GM12878 (cell line): ENCODE data around the gene RALGAPA2. TPM values are rescaled to one million over a fixed set of nuclear protein-coding genes. Genes with fewer than 3 reads are reported as not detected.

Experiments
- ATAC-seq: fragments of 200-7000 bp; cut with Tn5 transposase; 3 replicates; pipeline ENCODE4 v1.9.1; 2020; ENCODE audit warnings: mild to moderate bottlenecking, moderate library complexity
- BruUV-seq: library from RNA; stranded (reverse); fragments of 400-500 nt; replicated peaks from 2 replicates; lab custom pipeline; 2021; lab: Mats Ljungman, UMichigan
- CTCF ChIA-PET: fragments of 300-600 bp; sonication (Branson Sonifier 250); formaldehyde crosslinking; extraction: SDS; loops from one replicate; lab custom pipeline; 2021; ENCODE audit warnings: inconsistent platforms; lab: Yijun Ruan, JAX
- POLR2A ChIA-PET: fragments of 350-600 bp; formaldehyde crosslinking; extraction: SDS; loops from one replicate; lab custom pipeline; 2021; ENCODE audit warnings: inconsistent platforms; lab: Charles Lee
- RAD21 ChIA-PET: fragments of 300-600 bp; sonication (Branson Sonifier 250); formaldehyde crosslinking; loops from one replicate; lab custom pipeline; 2023; ENCODE audit warnings: antibody characterized with exemption; ENCODE audit not compliant: unreplicated experiment; lab: Charles Lee
- SMC1A ChIA-PET: fragments of 300-600 bp; sonication (Branson Sonifier 250); formaldehyde crosslinking; loops from one replicate; lab custom pipeline; 2023; ENCODE audit not compliant: unreplicated experiment, uncharacterized antibody; lab: Charles Lee
- DNase-seq: peaks from one replicate; pipeline ENCODE4 v3.0.0-alpha.2; 2011; ENCODE audit warnings: low read depth, low spot score
- FAIRE-seq: peaks from 3 replicates; lab custom pipeline; 2011; peaks lifted over from hg19 to GRCh38; lab: Jason Lieb, UNC
- H2AFZ ChIP-seq: 2 replicates; pipeline ENCODE4 v1.6.0; 2011; ENCODE audit warnings: low read depth, low read length, control low read depth; ENCODE audit not compliant: control insufficient read depth
- H3K27ac ChIP-seq: 2 replicates; pipeline ENCODE4 v1.5.1; 2011; ENCODE audit warnings: control low read depth; ENCODE audit not compliant: control insufficient read depth, insufficient read depth
- H3K27me3 ChIP-seq, 2 experiments: replicated peaks in 1 of 2; 2 replicates each; pipeline versions ENCODE4 v1.6.0 to v1.6.1; 2011; ENCODE audit warnings: low read length in 1 of 2; ENCODE audit not compliant: control insufficient read depth in 2 of 2, insufficient read depth in 2 of 2
- H3K36me3 ChIP-seq, 2 experiments: 2 replicates each; pipeline ENCODE4 v1.5.1; 2011; ENCODE audit warnings: low read length in 1 of 2; ENCODE audit not compliant: control insufficient read depth in 2 of 2, insufficient read depth in 2 of 2
- H3K4me1 ChIP-seq: 2 replicates; pipeline ENCODE4 v1.6.1; 2011; ENCODE audit warnings: mild to moderate bottlenecking, low read length, moderate library complexity, mixed read lengths; ENCODE audit not compliant: control insufficient read depth, insufficient read depth
- H3K4me2 ChIP-seq: 2 replicates; pipeline ENCODE4 v1.6.0; 2011; ENCODE audit warnings: control low read depth; ENCODE audit not compliant: control insufficient read depth, insufficient read depth
- H3K4me3 ChIP-seq: fragments of 200-600 bp; sonication (generic); 2 replicates; pipeline ENCODE4 v1.5.1; 2016
- H3K79me2 ChIP-seq: 2 replicates; pipeline ENCODE4 v1.6.0; 2011; ENCODE audit warnings: low read length; ENCODE audit not compliant: control insufficient read depth, insufficient read depth
- H3K9ac ChIP-seq: 2 replicates; pipeline ENCODE4 v1.8.0; 2011; ENCODE audit warnings: low read length, control low read depth, mixed read lengths; ENCODE audit not compliant: control insufficient read depth, insufficient read depth
- H3K9me3 ChIP-seq: replicated peaks from 3 replicates; pipeline ENCODE4 v1.5.1; 2011; ENCODE audit warnings: mild to moderate bottlenecking, low read length; ENCODE audit not compliant: control insufficient read depth, insufficient read depth
- H4K20me1 ChIP-seq: 2 replicates; pipeline ENCODE4 v1.6.0; 2011; ENCODE audit not compliant: control insufficient read depth, insufficient read depth
- CBFB ChIP-seq: IDR thresholded peaks from 2 replicates; pipeline ENCODE4 v1.6.1; 2016; ENCODE audit warnings: antibody characterized with exemption, low read depth
- HSF1 ChIP-seq: fragments of 150-350 bp; IDR thresholded peaks from 2 replicates; pipeline ENCODE4 v1.6.1; 2014; ENCODE audit warnings: mild to moderate bottlenecking, low read depth, low read length
- LARP7 ChIP-seq: fragments of 450-650 bp; IDR thresholded peaks from 2 replicates; pipeline ENCODE4 v1.6.1; 2017; ENCODE audit warnings: mild to moderate bottlenecking
- NFIC ChIP-seq: IDR thresholded peaks from 2 replicates; pipeline ENCODE4 v1.6.1; 2012; ENCODE audit warnings: low read depth, mild to moderate bottlenecking, inconsistent platforms, low read length, moderate library complexity
- NRF1 ChIP-seq: conservative IDR thresholded peaks from 2 replicates; pipeline ENCODE4 v1.6.1; 2011; ENCODE audit warnings: mild to moderate bottlenecking, low read depth, low read length, improper control_type of control experiment
- RBBP5 ChIP-seq: fragments of 200-600 bp; sonication (generic); conservative IDR thresholded peaks from 2 replicates; pipeline ENCODE4 v1.6.1; 2016
- STAT1 ChIP-seq: fragments of 450-650 bp; conservative IDR thresholded peaks from 2 replicates; pipeline ENCODE4 v1.6.1; 2014; ENCODE audit warnings: antibody characterized with exemption, mild to moderate bottlenecking
- ZBTB11 ChIP-seq: fragments of 450-650 bp; formaldehyde crosslinking; IDR thresholded peaks from 2 replicates; pipeline ENCODE4 v1.5.0; 2022; ENCODE audit warnings: mild to moderate bottlenecking, missing genetic modification characterization
- ZNF687 ChIP-seq: fragments of 450-650 bp; IDR thresholded peaks from 2 replicates; pipeline ENCODE4 v1.6.1; 2017; ENCODE audit warnings: mild to moderate bottlenecking, moderate library complexity
- ZSCAN29 ChIP-seq: fragments of 450-650 bp; IDR thresholded peaks from 2 replicates; pipeline ENCODE4 v1.6.1; 2017; ENCODE audit warnings: mild to moderate bottlenecking, moderate library complexity
- WGBS: methylation state at CpG from one replicate; pipeline ENCODE4 v1.1.6; 2016; ENCODE audit warnings: low lambda C conversion rate; ENCODE audit not compliant: insufficient replicate concordance, insufficient coverage; ENCODE audit errors: missing lambda C conversion rate; 5-methylcytosine and 5-hydroxymethylcytosine counted together
- in situ Hi-C: fragments of 300-500 bp; cut with MboI; formaldehyde crosslinking; loops from 9 replicates; pipeline ENCODE4 v1.14.3; 2018; ENCODE audit warnings: mixed read lengths
- intact Hi-C: fragments of 100-400 bp; cut with micrococcal nuclease; formaldehyde crosslinking; loops from one replicate; pipeline ENCODE4 v1.14.2; 2022; ENCODE audit not compliant: unreplicated experiment
- polyA plus RNA-seq, 11 experiments: library from polyadenylated mRNA; depleted of rRNA in 4 of 11; unstranded in 6 of 11; stranded (reverse) in 5 of 11; fragments of >200 nt; fragmentation: Nextera tagmentation in 4 of 11; fragmentation: Illumina TruSeq in 1 of 11; extraction: Ambion mirVana in 4 of 11; extraction: Trizol in 1 of 11; gene quantifications; 1 replicate in 1 of 11; 2 replicates in 10 of 11; pipeline versions ENCODE4 v1.2.1 to v1.2.3, GENCODE V29; 2011 to 2016; ENCODE audit warnings: inconsistent platforms in 2 of 11, missing spikeins in 2 of 11, low read depth in 1 of 11
- total RNA-seq, 4 experiments: library from RNA; depleted of rRNA in 3 of 4; stranded (reverse); fragments of >200 nt in 3 of 4; fragmentation: Illumina TruSeq in 1 of 4; extraction: Trizol in 1 of 4; gene quantifications; 2 replicates each; pipeline versions ENCODE4 v1.2.1 to v1.2.3, GENCODE V29; 2013 to 2021

The RALGAPA2 gene
- total and polyA plus RNA-seq, 10 of the 15 experiments (the other 5 are each of a cell fraction or from before 2014, with no cell fraction given) = 2.9 to 29.4 (median 19.6) TPM

GRCh38 chr20:20606881-20607280 is 105.6 kb downstream of the RALGAPA2 start (continued):
- TF ChIP-seq ZNF687 (no peak), RBBP5 (no peak), STAT1 (no peak), NRF1 (no peak)

- Histone ChIP-seq H2AFZ (no peak overlapping the region), H3K79me2 (no peaks in the 10 kb centered on the region), H3K4me2 (no peak overlapping the region), H3K9ac (no peak overlapping the region), H3K27me3 (no peaks in the 10 kb centered on the region), H4K20me1 (no peaks in the 10 kb centered on the region), H3K36me3 (no peaks in the 10 kb centered on the region; a peak in 1 of 4 replicates), H3K4me1 (peaks cover 19% of the 10 kb centered on the region), H3K9me3 (peaks cover 8% of the 10 kb centered on the region; the same call in 2 of the 3 replicates), H3K27ac (no peak overlapping the region), H3K4me3 (no peak overlapping the region)
- intact Hi-C loops = no loop called here
- RAD21 ChIA-PET = interaction anchor here (4.0 kb wide), 1 partner anchor 11 kb away, joined by 17 read pairs; no protein-coding TSS in a partner anchor
- WGBS = 90% methylated on average over 3 of the region's 3 CpGs
- SMC1A ChIA-PET = interaction anchor here (0.8 to 1.2 kb wide), 2 partner anchors 160 to 218 kb away, joined by 3 to 4 read pairs; no protein-coding TSS in a partner anchor
- CTCF ChIA-PET = interaction anchor here (0.5 to 6.4 kb wide), 3 partner anchors 11 to 212 kb away, joined by 3 to 56 read pairs (median 4); no protein-coding TSS in a partner anchor
- POLR2A ChIA-PET = no interaction called here
- TF ChIP-seq ZBTB11 (CRISPR knock-in tag) = no peak
- no peak for TF ChIP-seq HSF1
- TF ChIP-seq LARP7 = no peak
- no peak for TF ChIP-seq CBFB
- TF ChIP-seq NFIC = no peak
- no peak for TF ChIP-seq ZSCAN29
- in situ Hi-C loops = no loop called here
- BruUV-seq = no TSS peak
- no peak for FAIRE-seq
- ATAC-seq = no peak
- DNase-seq = no peak
Measured at GRCh38 chr20:20606050-20606449, 106.4 kb downstream of the RALGAPA2 start.
